Transverse colon (tissue), 4 donors: ENCODE data around the gene SYS1. TPM values are rescaled to one million over a fixed set of nuclear protein-coding genes. Genes with fewer than 3 reads are reported as not detected.
A peak's percentile ranks its signal among the peaks of the same experiment; 100 is the strongest.

ENCODE experiments used
- DNase-seq: peaks from one replicate; pipeline ENCODE4 v3.0.0-alpha.2; 2019
- H3K27ac ChIP-seq, 4 donors: fragments of 200-600 bp; sonication (generic); 2 replicates each; pipeline ENCODE4 v1.5.1; 2016 to 2018; ENCODE audit warnings: inconsistent platforms in 4 of 4
- H3K27me3 ChIP-seq: fragments of 200-600 bp; sonication (generic); 2 replicates; pipeline ENCODE4 v1.5.1; 2017; ENCODE audit warnings: inconsistent platforms
- H3K36me3 ChIP-seq, 4 donors: fragments of 200-600 bp; sonication (generic); 2 replicates each; pipeline ENCODE4 v1.5.1; 2017 to 2019; ENCODE audit warnings: inconsistent platforms in 4 of 4
- H3K4me1 ChIP-seq, 4 donors: fragments of 200-600 bp; sonication (generic); 2 replicates each; pipeline ENCODE4 v1.5.1; 2017 to 2020; ENCODE audit warnings: inconsistent platforms in 4 of 4
- H3K4me3 ChIP-seq, 4 donors: fragments of 200-600 bp; sonication (generic); 1 replicate in 1 of 4; 2 replicates in 3 of 4; pipeline versions ENCODE4 v1.5.1 to v1.6.1; 2017 to 2019; ENCODE audit warnings: inconsistent platforms in 4 of 4
- H3K9me3 ChIP-seq, 2 donors: fragments of 200-600 bp; sonication (generic); 2 replicates each; pipeline ENCODE4 v1.5.1; 2017 to 2019; ENCODE audit warnings: inconsistent platforms in 2 of 2
- EP300 ChIP-seq: sonication (generic); formaldehyde crosslinking; IDR thresholded peaks from one replicate; pipeline ENCODE4 v1.6.1; 2017; ENCODE audit warnings: antibody characterized with exemption, low read depth
- POLR2A ChIP-seq: fragments of 450-650 bp; IDR thresholded peaks from one replicate; pipeline ENCODE4 v1.6.1; 2016; ENCODE audit warnings: antibody characterized with exemption, mild to moderate bottlenecking, moderate library complexity
- POLR2AphosphoS5 ChIP-seq, 3 donors: sonication (generic); formaldehyde crosslinking; IDR thresholded peaks; one replicate each; pipeline ENCODE4 v1.6.1; 2016; ENCODE audit warnings: antibody characterized with exemption in 3 of 3
- WGBS, 2 donors: methylation state at CpG; one replicate each; pipeline ENCODE4 v1.1.5; 2018; ENCODE audit warnings: low coverage in 1 of 2; 5-methylcytosine and 5-hydroxymethylcytosine counted together
- in situ Hi-C, 4 donors: fragments of 200-750 bp; cut with MboI; loops; one replicate each; pipeline versions ENCODE4 v1.15.0 to v1.15.1; 2017; ENCODE audit warnings: low sequenced_read_pairs in 3 of 4, low pct_ligation_motif_present in 1 of 4, low pct_unique_long_range_greater_than_20kb in 1 of 4
- intact Hi-C: fragments of 100-400 bp; cut with DNase I; formaldehyde crosslinking; loops from one replicate; pipeline ENCODE4 v1.15.1; 2023; ENCODE audit warnings: low total_unique reads
- total RNA-seq, 4 donors: library from RNA; depleted of rRNA; stranded (reverse); fragments of >200 nt; gene quantifications; one replicate each; pipeline ENCODE4 v1.1.0, GENCODE V29; 2016
- TF ChIP-seq, protein P1 (sequence below), 5 experiments: fragments of 200-600 bp in 3 of 5; fragments of 450-650 bp in 2 of 5; sonication (generic) in 3 of 5; IDR thresholded peaks; 1 replicate in 2 of 5; 2 replicates in 3 of 5; pipeline ENCODE4 v1.5.1; 2016 to 2017; ENCODE audit warnings: antibody characterized with exemption in 5 of 5, inconsistent platforms in 3 of 5, mild to moderate bottlenecking in 2 of 5, moderate library complexity in 1 of 5

Gene SYS1
- total RNA-seq, 4 donors from 2014 or later, result 5.6 to 64.7 (median 38.4) TPM

DNA sequence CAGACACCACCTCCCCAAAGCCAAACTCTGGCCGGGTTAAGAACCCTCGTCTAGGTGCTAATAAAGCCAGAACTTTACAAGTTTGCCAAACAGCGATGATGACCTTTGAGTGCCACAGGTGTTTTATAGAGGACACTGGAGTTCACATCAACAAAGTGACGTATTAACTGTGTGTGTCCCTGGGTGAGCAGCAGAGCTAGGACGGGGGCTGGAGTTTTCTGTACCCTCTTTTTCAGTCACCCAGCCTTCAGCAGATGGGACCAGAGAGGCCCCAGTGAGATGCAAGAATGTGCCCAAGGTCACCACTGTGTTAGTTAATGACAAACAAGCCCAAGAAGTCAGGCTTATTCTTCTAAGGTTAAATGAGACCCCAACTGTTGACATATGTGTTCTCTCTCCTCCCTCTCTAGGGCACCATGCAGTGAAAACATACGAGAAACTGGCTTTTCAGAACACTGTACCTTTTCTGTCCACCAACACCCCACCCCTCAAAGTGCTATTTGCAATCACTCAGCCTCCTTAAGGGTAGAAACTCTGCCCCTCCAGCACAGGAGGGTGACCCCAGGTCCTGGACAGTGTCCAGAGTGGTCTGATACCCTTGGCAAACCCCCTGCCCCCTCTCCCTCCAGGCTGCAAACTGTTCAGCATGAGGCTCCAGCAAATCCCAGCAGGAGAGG, 20.0 kb upstream of the SYS1 start:
- H3K4me1 ChIP-seq, result peaks cover 55 to 95% (median 90%) of the 10 kb centered on the region in 4 donors

DNA sequence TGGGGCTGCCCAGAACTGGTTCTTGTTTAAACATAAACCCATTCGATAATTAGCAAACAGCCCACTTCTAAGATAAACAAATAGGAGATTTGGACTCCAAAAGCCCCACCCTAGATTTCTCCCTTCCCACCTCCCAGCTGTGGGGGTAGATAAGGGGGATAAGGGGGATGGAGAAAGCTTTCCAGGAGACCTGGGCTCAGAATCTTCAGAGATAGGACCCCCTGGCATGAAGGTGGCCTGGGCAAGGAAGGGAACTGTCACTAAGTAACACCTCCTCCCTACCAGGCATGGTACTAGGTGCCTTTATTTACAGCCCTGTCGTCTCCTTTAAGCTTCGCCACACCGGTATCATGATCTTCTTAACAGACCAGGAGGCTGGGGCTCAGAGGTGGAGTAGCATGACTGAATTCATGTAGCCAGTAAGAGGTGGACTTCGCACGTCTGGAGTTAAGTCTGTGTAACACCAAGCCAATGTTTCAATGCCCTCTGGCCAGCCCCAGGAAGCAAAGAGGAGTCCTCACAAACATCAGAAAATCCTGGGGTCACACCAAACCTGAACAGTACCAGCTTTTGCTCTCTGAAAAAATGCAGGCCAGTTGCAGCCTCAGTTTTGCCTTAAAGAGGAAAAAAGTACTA, 19.3 kb upstream of the SYS1 start:
- no peaks in the 10 kb centered on the region for H3K36me3 ChIP-seq

More for the DNA sequence above, 20.0 kb upstream of the SYS1 start:
- WGBS, 2 donors, result 20 to 45% methylated on average over 2 to 6 of the region's 6 CpGs
- Histone ChIP-seq H3K27ac (peak overlapping the region; percentile 92 to 96 (median 94)), H3K27me3 (no peaks in the 10 kb centered on the region), H3K36me3 (no peaks in the 10 kb centered on the region), H3K4me3 (peak overlapping the region in 3 of 4 donors; percentile 3 to 73 (median 58)), H3K9me3 (no peaks in the 10 kb centered on the region)
- no peak for TF ChIP-seq EP300
- TF ChIP-seq POLR2AphosphoS5 (IDR thresholded peaks at IDR 0.05), result peak in 2 of 3 donors; percentile 42 to 49
- peak; percentile 72 for DNase-seq
- in situ Hi-C loops, result no loop called here
- intact Hi-C loops, result no loop called here

DNA sequence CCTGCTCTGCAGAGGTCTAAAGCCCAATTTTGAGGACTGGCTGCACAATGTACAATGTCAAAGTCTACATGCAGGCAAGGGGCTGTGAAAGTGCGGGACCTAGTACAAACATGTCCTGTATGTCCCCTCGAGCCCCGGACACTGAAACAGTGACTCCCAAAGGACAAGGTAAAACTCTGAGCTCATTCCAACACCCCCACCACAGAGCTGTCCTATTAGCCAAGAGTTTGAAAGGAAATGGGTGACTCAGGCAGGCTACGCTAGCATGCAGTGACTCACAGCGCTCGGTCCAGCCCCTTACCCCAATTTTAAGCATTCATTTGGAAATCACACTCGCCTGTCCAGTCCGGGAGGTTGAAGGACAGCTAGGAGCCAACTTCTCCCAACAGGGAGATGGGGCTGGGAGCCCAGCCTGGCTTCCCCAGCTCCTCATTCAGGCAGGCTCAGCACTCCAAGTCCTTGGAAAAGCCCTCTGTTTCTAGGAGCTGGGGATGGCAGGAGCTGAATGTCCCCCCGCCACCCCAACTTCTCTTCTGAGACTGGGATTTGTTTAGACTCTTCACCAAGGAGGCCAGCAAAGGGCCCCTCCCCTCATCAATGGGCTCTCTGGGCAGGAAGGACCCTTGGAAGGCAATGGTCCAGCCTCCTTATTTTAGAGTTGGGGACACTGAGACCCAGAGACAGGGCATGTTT, 18.6 kb upstream of the SYS1 start:
- DNase-seq, result peak; percentile 64
- peak overlapping the region; percentile 92 to 96 (median 94) for H3K27ac ChIP-seq
- H3K27me3 ChIP-seq, result no peaks in the 10 kb centered on the region
- H3K4me3 ChIP-seq, result peak overlapping the region; percentile 3 to 73 (median 34)
- TF ChIP-seq EP300 (no peak), POLR2AphosphoS5 (IDR thresholded peaks at IDR 0.05) (peak; percentile 60 to 79 (median 72)), POLR2A (peak; percentile 43)
- TF ChIP-seq, protein P1, sequence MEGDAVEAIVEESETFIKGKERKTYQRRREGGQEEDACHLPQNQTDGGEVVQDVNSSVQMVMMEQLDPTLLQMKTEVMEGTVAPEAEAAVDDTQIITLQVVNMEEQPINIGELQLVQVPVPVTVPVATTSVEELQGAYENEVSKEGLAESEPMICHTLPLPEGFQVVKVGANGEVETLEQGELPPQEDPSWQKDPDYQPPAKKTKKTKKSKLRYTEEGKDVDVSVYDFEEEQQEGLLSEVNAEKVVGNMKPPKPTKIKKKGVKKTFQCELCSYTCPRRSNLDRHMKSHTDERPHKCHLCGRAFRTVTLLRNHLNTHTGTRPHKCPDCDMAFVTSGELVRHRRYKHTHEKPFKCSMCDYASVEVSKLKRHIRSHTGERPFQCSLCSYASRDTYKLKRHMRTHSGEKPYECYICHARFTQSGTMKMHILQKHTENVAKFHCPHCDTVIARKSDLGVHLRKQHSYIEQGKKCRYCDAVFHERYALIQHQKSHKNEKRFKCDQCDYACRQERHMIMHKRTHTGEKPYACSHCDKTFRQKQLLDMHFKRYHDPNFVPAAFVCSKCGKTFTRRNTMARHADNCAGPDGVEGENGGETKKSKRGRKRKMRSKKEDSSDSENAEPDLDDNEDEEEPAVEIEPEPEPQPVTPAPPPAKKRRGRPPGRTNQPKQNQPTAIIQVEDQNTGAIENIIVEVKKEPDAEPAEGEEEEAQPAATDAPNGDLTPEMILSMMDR (IDR thresholded peaks at IDR 0.05), result no peak
- H3K4me1 ChIP-seq, result peaks cover 42 to 87% (median 79%) of the 10 kb centered on the region in 4 donors
- H3K9me3 ChIP-seq, result no peaks in the 10 kb centered on the region
- 25% methylated on average over 9 of the region's 9 CpGs; no CpG with 5 or more reads in 1 of the 2 donors for WGBS, 2 donors
- intact Hi-C loops, result no loop called here
- in situ Hi-C loops, result no loop called here
- no peaks in the 10 kb centered on the region for H3K36me3 ChIP-seq

More for the DNA sequence above, 19.3 kb upstream of the SYS1 start:
- Histone ChIP-seq H3K9me3 (no peaks in the 10 kb centered on the region), H3K27me3 (no peaks in the 10 kb centered on the region), H3K27ac (peak overlapping the region; percentile 92 to 96 (median 94)), H3K4me1 (peaks cover 48 to 92% (median 85%) of the 10 kb centered on the region in 4 donors), H3K4me3 (peak overlapping the region in 3 of 4 donors; percentile 3 to 73 (median 58))
- TF ChIP-seq EP300 (no peak), POLR2AphosphoS5 (IDR thresholded peaks at IDR 0.05) (peak in 2 of 3 donors; percentile 16 to 61)
- intact Hi-C loops (no loop called here), in situ Hi-C loops (no loop called here)
- DNase-seq, result peak; percentile 76
- 48% methylated on average over 6 of the region's 6 CpGs; no CpG with 5 or more reads in 1 of the 2 donors for WGBS, 2 donors

DNA sequence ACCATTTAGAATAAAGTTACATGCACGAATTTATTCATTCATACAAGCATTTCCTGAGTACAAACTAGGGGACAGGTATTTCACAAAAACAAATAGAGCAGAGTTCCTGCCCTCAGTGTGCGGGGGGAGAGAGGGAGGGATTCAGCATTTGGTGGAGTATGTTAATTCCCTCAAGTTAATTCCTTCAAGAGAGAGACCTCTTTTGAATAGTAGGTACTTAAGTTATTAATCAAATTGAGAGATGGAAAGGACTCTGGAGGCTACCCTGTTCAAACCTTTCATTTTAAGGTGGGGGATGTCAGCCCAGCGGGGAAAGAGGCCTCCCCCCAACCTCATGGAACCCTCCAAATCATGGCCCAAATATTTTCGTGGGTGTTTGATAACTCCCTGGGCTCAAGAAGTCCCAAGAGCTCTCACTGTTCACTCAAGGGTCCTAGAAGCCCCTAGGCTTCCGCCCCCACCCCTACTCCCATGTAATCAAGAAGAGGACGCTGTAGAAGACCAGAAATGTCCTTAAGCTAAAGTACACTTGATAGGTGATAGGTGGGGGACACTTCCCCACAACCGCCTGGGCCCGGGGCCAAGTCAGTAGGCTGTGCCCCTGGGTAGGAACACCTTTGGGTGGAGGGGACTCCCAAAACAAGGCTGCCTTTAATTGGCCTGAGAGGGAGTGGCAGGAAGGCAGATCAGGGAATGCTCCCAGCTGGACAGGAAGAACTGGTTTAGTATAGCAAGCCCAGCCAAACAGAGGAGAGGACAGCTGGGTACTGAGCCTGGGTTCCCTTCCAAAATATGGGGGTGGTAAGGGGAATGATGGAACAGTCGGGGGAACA, 17.6 kb upstream of the SYS1 start:
- Histone ChIP-seq H3K4me3 (peak overlapping the region in 3 of 4 donors; percentile 58 to 73 (median 67)), H3K36me3 (no peaks in the 10 kb centered on the region), H3K4me1 (peaks cover 32 to 77% (median 69%) of the 10 kb centered on the region in 4 donors), H3K27ac (peak overlapping the region; percentile 92 to 96 (median 94)), H3K9me3 (no peaks in the 10 kb centered on the region), H3K27me3 (no peaks in the 10 kb centered on the region)
- intact Hi-C loops (loop anchor here (5.0 kb wide), 1 partner anchor 102 kb away; no protein-coding TSS in a partner anchor), in situ Hi-C loops (no loop called here)
- no peak for TF ChIP-seq EP300
- TF ChIP-seq POLR2A, result peak; percentile 67
- peak; percentile 71 to 87 (median 81) for TF ChIP-seq POLR2AphosphoS5 (IDR thresholded peaks at IDR 0.05)
- 40 to 61% methylated on average over 2 to 9 of the region's 9 CpGs for WGBS, 2 donors
- peak; percentile 78 for DNase-seq

DNA sequence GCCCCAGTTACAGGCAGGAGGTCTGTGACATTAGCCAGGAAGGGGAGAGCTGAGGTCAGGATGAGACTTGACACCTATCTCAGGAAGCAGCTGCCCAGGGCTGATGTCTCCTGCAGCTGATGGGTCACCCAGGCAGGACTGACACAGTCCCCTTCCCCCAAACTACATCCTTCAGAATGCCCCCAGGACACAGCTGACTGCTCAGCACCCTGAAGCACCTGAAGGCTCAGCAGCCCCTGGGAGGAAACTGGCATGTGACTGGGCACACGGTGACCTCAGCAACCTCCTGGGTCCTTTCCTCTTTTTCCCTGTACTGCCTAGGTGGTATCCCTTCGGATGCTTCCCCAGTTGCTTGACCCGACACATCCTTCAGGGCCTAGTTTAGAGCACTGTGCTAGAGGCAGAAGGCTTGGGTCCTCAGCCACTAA, 16.7 kb upstream of the SYS1 start:
- 34% methylated on average over 3 of the region's 3 CpGs; no CpG with 5 or more reads in 1 of the 2 donors for WGBS, 2 donors
- no peaks in the 10 kb centered on the region for H3K36me3 ChIP-seq
- in situ Hi-C loops, result no loop called here
- H3K27me3 ChIP-seq, result no peaks in the 10 kb centered on the region
- H3K9me3 ChIP-seq, result no peaks in the 10 kb centered on the region
- TF ChIP-seq POLR2A, result no peak
- TF ChIP-seq, protein P1 (IDR thresholded peaks at IDR 0.05), result no peak
- no peak for TF ChIP-seq EP300
- no peak for TF ChIP-seq POLR2AphosphoS5 (IDR thresholded peaks at IDR 0.05)
- H3K4me1 ChIP-seq, result peaks cover 22 to 67% (median 60%) of the 10 kb centered on the region in 4 donors
- no peak for DNase-seq
- H3K4me3 ChIP-seq, result peak overlapping the region; percentile 19 to 73 (median 62)
- H3K27ac ChIP-seq, result peak overlapping the region; percentile 92 to 96 (median 94)
- intact Hi-C loops, result loop anchor here (5.0 kb wide), 1 partner anchor 101 kb away; no protein-coding TSS in a partner anchor
